Measurements from ENCODE around the gene TBC1D22A.

GRCh38 chr22:46925818-46926217, 163.4 kb downstream of the TBC1D22A start:
- no peak for TF ChIP-seq POLR2A (IDR thresholded peaks at IDR 0.05; ENCODE audit: low read length)
- no peak for TF ChIP-seq GATA1 (IDR thresholded peaks at IDR 0.05; ENCODE audit: low read depth, low read length)
